ACHN (cell line): ENCODE data around the gene CMTM2.
A peak's percentile ranks its signal among the peaks of the same experiment; 100 is the strongest.
"Not testable (repeated sequence)": the region's sequence is repeated elsewhere in the genome, so short reads cannot be mapped to it uniquely, and the experiment has no call there.

Experiments
- DNase-seq: peaks from one replicate; pipeline ENCODE4 v3.0.0-alpha.2; 2015
- in situ Hi-C: cut with HindIII; loops from 2 replicates; pipeline ENCODE4 v1.10.0; 2017; ENCODE audit warnings: low sequenced_read_pairs, low pct_ligation_motif_present, low pct_unique_long_range_greater_than_20kb

CMTM2 gene

DNA sequence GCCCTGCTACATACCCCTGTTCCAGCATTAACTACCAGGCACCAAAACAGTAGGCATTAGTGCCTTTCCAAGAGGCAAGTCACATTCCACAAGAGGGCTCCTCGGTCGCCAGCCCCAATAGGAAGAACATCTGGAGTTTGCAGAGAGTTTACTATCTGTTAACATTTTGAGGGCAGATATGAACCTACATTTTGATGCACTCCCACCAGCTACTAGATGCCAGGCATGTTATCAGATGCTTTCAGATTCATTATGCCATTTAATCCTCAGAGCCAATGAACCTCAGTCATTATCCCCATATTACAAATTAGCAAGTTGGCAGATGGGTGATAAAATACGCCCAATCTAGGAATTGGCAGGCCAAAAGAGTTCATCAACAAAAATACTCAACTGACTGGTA lies 4.2 kb upstream of the CMTM2 start:
- in situ Hi-C loops: no loop called here
- no peak for DNase-seq

DNA sequence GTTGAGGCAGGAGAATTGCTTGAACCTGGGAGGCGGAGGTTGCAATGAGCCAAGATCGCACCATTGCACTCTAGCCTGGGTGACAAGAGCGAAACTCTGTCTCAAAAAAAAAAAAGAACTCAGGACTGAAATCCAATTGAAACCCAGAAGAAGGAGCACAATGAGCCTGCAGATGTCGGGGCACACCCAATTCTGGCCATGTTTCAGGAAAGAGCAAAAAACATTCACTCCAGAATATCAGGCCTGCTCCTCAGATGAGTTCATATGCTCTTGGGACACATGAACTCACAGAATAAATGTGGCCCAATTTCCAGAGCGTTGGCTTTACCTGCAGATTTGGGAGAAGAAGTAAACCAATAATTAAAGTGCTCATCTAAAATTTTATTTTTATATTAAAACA lies 3.0 kb upstream of the CMTM2 start:
- DNase-seq: no peak
- in situ Hi-C loops: no loop called here

DNA sequence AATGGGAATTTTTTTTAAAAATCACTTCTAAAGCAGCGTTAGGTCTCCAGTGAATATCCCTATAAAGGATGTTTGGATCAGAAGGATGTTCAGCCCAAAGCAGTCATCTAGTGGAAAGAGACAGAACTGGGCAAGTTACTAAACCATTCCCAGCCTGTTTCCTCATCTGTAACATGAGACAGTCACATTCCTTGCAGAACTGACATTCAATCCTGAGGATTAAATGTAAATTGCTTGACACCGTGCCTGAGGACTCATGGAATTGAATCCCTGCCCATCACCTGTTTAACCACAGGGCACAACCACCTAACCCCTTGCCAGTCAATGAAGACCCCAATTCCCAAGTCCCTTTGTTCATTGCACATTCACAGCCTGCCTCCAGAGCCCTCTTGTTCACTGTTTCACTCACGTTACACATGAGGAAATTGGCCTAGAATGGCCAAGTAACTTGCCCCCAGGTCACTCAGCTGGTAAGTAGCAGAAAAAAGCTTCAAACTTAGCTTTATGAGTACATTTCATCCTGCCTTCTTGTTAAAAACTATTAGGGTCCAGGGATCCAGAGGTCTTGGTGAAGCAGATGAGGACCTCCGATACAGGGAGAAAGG lies 1.4 kb downstream of the CMTM2 start:
- DNase-seq: peak; percentile 10

DNA sequence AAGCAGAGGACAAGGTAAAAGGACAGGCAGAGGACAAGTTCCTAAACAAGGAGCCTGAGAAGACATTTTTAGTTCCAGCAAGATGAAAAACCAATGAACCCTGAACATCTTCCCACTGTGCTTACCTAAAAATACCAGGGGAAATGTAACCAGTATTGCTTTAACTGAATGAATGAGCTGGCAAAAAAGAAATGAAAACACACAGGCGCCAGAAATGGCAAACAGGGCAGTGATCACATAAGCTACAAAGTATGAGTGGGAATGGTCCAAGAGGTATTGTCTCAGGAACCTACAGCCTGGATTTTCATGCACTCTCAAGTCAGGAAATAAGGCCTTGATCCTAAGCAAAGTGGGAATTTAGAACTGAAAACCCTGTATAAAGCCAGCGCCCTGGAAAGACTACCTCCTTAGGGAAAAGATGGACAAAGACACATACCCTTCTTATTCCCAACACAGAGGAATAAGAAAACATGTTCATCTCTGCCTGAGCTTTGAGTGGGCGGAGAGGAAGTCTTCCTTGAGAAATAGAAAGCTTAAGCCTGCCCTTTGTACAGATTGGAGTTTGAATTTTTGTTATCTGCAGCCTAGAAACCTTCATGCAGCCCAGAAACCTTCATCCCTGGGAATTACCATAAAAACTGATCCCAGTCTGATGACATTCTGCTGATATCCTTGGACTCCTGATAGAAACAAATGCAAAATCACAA lies 2.1 kb downstream of the CMTM2 start:
- in situ Hi-C loops: no loop called here

More for the DNA sequence above, 1.4 kb downstream of the CMTM2 start:
- in situ Hi-C loops: no loop called here

DNA sequence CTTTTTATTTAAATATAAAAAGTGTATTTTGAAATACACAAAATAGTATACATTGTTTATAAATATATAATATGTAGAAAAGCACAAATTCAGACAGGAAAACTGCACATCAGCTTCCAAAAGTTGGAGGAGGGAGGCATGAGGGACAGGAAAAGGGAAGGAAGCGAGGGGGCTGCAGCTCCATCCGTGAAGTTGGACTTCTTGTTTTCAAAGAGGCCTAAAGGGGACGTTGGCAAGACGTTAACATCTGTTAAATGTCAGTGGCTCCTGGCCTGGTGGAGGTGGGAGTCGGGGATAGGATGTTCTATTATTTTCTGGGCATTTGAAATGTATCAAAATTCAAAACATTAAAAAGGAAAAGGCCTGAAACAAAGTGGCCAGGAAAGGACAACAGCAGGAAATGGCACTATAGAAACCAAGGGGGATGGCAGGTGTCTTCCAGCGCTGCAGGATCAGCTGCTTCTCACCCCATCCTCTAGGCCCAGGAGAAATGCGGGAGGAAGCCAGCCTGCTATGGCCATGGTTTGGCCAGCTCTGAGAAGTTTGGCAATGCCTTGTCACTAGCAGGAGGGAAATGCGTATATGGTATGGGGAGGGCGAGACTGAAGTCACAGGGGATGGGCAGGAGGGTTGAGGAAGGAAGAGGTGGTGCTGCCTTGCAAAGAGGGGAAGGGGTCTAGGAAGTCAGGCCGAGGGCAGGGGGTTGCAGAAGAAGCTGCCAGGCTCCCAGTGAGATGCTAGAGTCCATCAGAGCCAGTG lies 6.4 kb downstream of the CMTM2 start:
- no peak for DNase-seq
- in situ Hi-C loops: no loop called here

More for the DNA sequence above, 2.1 kb downstream of the CMTM2 start:
- DNase-seq: no peak

DNA sequence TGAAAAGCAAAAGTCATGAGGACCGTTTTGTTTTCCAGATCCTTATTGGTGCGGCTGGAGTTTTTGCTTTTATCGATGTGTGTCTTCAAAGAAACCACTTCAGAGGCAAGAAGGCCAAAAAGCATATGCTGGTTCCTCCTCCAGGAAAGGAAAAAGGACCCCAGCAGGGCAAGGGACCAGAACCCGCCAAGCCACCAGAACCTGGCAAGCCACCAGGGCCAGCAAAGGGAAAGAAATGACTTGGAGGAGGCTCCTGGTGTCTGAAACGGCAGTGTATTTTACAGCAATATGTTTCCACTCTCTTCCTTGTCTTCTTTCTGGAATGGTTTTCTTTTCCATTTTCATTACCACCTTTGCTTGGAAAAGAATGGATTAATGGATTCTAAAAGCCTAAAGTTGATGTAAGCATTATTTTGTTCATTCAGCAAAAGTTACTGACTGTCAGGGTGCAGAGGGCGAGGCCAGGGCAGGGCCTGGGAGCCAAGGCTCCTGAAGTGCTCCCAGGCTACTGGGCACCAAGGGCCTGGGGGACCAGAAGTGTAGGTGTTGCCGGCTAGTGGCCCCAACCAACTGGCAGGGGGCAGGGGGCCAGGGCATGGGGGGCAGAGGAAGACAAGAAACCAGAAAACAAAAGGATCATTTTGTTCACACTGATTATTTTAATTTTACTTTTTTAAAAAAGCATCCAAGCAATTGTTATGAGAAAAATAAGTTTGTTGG lies 8.8 kb downstream of the CMTM2 start:
- no peak for DNase-seq
- in situ Hi-C loops: no loop called here

DNA sequence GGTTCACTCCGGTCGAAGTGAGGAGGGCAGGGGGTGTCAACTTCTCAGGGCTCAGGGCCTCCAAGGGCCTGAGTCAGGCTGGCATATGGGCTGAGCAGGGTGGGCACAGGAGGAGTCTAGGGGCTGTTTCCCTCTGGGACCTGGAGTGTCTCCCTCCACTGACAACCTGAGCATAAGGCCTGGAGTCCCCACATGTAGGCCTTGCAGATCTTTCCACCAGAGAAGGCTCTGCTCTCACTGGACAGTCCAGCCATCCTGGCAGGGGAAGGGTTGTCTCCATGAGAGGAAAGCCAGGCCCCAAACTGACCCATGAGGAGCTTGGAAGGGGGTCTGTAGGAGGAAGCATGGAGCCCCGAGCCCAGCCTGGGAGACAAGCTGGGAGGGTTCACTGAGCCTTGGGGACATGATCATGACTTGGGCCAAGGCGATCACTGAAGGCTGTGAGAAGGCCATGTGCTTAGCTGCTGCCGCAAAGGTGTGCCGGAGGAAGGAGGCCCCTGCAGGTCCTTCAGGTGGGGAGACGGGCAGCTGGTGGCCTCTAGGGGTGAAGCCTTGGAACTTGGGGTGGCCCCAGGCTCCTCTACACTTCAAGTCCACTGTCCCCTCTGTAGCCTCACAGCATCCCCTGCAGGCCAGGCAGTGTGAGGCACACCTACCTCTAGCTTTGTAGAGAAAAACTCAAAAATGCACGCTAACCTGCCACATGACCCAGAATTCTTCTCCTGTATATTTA lies 9.9 kb downstream of the CMTM2 start:
- in situ Hi-C loops: no loop called here
- DNase-seq: peak; percentile 66

DNA sequence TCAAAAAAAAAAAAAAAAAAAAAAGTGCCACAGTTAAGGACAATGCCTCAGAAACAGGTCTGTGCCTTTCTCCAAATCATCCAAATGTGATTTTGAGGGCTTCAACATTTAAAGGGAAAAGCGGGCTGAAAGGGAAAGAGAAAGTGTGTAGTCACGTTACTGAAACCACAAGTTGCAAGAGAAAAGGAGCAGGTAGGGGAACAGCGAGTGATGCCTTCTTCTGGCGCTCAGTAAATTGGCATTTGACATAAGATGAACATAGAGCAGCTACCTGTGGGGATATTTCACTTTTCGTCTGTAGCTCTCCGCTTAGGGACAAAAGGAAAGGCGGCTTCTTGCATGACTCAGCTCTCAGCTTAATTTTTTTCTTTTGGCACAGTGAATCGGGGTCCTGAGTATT lies 11.1 kb downstream of the CMTM2 start:
- in situ Hi-C loops: no loop called here
- no peak for DNase-seq

DNA sequence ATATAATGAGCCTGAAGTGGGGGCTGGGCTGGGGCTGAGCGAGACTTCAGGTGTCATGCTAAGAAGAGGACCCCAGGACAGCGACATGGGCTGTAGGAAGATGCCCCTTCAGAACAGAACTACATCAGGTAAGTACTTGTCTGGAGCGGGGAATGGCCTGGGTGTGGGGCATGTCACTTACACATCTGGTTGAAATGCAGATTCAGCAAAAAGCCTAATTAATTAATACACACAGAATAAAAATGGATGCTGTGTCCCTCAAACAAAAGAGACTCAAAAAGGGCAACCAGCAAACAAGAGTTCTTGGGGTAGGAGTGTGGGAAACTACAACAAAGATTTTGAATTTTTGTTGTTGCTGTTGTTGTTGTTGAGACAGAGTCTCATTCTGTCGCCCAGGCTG lies 11.8 kb downstream of the CMTM2 start:
- no peak for DNase-seq
- in situ Hi-C loops: no loop called here

DNA sequence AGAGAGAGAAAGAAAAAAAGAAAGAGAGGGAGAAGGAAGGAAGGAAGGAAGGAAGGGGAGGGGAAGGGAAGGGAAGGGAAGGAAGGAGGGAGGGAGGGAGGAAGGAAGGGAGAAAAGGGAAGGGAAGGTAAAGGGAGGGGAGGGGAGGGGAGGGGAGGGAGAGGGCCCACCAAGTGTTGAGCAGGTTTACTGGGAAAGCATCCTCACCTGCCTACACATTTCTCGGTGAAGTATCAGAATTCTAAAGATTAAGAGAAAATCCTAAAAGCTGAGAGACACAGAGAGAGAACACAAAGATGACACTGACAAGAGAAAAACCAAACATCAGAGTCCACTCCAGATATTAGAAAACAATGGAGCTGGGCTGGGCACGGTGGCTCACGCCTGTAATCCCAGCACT lies 13.0 kb downstream of the CMTM2 start:
- no peak for DNase-seq
- in situ Hi-C loops: no loop called here

DNA sequence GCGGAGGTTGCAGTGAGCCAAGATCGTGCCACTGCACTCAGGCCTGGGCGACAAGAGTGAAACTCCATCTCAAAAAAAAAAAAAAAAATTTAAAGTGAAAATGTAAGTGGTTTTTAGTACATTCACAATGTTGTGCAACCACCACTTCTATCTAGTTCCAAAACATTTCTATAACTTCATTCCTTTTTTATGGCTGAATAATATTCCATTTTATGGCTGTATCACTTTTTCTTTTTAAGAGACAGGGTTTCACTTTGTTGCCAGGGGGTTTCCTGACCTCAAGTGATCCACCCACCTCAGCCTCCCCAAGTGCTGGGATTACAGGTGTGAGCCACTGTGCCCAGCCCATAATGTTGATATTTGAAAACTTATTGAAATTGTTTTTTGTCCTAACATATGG lies 13.6 kb downstream of the CMTM2 start:
- in situ Hi-C loops: no loop called here
- DNase-seq: no peak

DNA sequence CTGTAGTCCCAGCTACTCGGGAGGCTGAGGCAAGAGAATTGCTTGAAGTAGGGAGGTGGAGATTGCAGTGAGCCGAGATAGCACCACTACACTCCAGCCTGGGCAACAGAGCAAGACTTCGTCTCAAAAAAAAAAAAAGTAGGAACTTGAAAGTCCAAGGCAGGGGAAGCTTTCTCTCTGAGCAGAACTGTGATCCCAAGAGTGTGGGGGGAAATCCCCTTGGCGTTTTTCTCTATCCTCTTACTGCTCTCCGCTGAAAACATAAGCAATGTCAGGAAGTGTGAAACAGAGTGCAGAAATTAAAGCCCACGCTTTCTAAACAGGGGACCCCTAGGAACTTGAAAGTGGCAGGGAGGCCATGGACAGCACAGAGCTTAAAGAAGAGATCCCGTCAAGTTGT lies 15.5 kb downstream of the CMTM2 start:
- in situ Hi-C loops: no loop called here
- DNase-seq: no peak

DNA sequence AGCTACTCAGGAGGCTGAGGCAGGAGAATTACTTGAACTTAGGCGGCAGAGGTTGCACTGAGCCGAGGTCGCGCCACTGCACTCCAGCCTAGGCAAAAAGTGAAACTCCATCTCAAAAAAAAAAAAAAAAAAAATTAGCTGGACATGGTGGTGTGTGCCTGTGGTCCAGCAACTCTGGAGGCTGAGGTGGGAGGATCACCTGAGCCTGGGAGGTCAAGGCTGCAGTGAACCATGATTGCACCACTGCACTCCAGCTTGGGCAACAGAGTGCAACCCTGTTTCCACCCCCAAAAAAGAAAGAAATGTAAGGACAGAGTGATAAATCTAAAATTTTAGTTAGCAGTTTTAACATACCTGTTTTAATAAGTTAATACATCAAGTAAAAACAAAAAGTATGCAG lies 17.3 kb downstream of the CMTM2 start:
- in situ Hi-C loops, DNase-seq: not testable (repeated sequence)

DNA sequence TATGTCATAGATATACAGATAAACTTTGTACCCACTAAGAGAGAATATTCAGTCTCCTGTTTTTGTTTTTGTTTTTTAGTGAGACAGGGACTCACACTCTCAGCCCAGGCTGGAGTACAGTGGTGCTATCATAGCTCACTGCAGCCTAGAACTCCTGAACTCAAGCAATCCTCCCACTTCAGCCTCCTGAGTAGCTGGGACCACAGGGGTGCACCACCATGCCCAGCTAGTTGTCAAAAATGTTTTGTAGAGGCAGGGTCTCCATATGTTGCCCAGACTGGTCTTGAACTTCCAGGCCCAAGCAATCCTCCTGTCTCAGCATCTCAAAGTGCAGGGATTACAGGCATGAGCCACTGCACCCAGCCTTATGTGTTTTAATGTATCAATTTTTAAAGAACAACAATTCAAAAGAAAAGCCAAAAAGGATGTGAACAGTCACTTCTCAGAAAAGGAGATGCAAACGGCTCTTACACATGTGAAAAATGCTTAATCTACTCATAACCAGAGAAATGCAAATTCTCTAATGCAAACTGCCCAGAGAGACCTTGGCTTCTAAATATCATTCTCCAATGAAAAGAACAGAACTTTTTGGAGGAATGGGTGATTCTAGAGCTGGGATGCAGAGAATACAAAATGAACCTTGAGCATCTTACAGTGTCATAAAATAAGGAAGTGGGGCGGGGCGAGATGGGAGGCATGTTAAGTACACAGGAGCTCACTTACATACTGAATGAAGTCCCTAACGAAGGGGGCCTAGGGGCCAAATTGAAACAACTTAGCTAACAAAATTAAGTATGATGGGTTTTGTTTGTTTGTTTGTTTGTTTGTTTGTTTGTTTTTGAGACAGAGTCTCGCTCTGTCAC lies 18.0 kb downstream of the CMTM2 start:
- DNase-seq: no peak
- in situ Hi-C loops: no loop called here

DNA sequence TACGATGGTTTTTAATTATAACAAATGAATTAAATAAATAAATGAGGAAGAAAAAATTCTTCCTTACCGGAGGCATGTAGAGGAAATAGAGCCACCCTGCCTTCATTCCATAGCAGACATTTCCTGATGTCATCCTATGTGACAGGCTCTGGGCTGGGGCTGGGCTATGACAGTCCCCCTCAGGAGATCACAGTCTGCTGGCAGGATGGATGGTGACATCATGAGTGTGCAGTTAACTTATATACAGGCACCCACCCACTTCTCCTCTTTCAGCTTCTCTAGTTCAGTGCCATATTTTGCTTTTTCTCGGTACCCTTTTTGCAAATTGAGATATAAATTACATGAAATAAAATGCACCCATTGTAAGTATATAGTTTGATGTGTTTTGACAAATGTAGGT lies 18.8 kb downstream of the CMTM2 start:
- in situ Hi-C loops: no loop called here
- DNase-seq: no peak

DNA sequence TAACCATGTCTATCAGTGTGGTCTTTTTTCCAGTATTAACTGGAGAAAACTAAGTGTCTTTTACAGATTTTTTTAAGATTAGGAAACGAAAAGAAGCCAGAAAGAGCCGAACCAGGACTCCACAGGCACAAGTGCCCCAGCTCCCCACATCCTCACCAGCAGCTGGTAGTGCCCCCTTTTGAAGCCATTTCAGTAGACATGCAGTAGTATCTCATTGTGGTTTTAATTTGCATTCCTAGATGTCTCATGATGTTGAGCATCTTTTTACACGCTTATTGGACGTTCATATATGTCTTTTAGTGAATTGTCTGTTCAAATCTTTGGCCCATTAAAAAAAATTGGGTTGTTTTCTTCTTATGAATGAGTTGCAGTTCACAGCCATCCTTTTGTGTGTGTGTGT lies 20.5 kb downstream of the CMTM2 start:
- in situ Hi-C loops: no loop called here
- no peak for DNase-seq

DNA sequence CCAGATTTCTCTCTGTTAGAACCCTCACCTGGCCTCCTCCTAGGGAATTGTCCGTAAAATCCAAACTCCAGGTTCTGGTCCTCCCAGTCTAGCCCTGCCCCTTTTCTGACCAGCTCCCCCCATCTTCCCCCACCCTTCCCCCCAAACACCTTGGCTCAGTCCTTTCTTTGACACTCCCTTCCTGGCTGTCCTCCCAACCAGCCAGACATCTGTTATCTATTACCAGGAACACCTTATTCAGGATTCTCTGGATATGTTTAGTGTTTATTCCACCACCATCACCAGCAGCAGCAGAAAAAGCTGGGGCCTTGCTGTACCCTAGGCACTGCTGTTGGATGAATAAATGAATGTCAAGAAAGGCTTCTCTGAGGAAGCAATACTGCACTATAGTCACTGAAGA lies 21.2 kb downstream of the CMTM2 start:
- DNase-seq: no peak
- in situ Hi-C loops: no loop called here

DNA sequence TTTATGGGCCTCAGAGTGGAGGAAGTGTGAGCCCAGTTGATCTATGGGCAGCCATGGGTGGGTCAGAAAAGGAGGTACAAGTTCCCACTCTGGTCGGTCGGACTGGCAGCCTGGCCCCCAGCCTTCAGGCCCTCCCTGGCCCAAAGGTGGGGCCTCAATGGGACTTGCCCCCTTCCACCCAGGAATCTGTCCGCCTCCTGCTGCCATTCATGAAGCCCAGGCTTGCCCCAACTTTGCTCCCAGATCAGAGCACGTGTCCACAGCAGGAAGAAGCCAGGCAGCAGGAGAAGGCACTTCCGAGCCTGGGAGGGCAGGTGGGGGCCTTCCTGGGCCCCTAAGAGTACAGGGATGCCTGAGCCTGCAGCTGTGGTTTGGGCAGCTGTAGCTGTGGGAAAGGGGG lies 22.2 kb downstream of the CMTM2 start:
- in situ Hi-C loops: no loop called here
- no peak for DNase-seq
